Activated CD8-positive, alpha-beta memory T cell treated with anti-CD3 and anti-CD28 coated beads for 24 hours (primary cell): Measurements from ENCODE around the gene TAF11.
"Not testable (repeated sequence)": the region's sequence is repeated elsewhere in the genome, so short reads cannot be mapped to it uniquely, and the experiment has no call there.

Experiments
- DNase-seq: peaks from one replicate; pipeline ENCODE4 v3.0.0-alpha.2; 2020

TAF11 gene

DNA sequence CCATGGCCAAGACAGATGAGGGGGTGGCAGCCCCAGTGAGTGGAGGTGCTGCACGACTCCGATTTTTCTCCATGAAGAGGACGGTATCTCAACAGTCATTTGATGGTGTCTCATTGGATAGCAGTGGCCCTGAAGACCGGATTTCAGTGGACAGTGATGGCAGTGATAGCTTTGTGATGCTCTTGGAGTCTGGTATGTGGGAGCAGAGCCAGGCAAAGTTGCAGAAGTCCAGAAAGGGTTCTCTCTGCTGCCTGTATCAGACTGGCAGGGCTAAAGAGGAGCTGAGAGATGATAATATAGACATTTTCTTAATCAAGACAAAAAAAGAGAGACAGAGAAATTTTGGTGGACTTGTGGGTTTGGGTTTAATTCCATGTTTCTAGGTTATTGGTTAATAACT, 23.8 kb downstream of the TAF11 start:
- no peak for DNase-seq

DNA sequence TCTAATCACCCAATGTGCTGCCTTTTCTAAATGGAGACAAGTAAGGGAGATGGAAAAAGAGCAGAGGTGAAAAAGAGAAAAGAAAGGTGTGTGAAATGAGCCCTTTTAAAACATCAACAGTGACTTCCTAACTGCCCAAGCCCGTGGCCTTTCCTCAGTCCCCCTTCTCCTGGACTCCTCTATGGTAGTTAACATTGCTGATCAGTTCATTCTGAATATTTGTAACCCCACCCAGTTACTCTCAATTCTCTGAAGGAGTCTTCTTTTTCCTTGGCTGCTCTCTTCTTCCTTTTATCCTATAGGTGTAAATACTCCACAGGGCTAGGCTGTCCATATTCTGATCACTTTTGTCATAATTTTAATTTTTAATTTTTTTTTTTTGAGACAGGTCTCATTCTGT, 27.1 kb downstream of the TAF11 start:
- no peak for DNase-seq

DNA sequence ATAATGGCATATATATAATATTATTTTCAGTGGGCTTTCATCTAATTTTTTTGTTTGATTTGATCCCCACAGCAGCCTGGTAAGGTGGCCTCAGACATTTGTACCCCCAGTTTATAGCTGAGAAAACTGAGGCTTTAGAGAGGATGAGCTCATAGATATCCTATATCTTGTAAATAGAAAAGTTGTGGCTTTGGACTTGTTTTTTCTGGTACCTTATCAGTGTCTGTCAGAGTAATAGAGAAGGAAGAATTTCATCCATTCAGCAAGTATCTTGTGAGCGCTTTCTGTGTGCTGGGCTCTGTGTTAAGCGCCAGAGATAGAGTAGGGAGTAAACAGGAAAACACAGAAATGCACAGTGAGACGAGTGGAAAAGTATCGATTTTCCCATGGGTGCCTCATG, 27.9 kb downstream of the TAF11 start:
- no peak for DNase-seq

DNA sequence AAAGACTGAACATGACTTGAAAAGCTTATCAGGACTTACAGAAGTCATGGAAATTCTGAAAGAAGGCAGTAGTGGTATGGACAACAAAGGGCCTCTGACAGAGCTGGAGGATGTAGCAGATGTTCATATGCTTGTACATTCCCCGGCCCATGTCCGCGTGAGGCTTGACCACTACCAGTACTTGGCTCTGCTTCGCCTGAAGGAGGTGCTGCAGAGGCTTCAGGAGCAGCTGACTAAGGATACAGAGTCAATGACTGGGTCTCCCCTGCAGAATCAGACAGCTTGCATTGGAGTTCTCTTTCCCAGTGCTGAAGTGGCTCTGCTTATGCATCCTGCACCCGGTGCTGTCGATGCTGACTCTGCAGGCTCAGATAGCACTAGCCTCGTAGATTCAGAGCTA, 29.2 kb downstream of the TAF11 start:
- DNase-seq, result no peak

DNA sequence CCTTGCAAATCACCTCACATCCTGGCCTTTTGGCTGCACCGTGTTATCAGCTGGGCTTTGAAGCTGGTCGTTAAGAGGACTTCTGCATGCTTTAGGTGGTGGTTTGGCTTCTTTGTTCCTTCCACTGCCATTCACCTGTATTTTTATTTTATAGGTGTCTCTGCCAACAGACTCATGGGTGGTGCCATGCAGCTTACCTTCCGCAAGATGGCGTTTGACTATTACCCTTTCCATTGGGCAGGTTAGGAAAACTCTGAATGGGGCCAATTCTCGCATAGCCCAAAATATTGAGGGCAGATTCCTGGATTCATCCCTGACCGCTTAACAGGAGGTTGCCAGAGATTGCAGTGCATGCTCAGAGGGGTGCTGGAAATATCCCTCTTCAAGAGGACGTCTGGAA, 32.4 kb downstream of the TAF11 start:
- no peak for DNase-seq

DNA sequence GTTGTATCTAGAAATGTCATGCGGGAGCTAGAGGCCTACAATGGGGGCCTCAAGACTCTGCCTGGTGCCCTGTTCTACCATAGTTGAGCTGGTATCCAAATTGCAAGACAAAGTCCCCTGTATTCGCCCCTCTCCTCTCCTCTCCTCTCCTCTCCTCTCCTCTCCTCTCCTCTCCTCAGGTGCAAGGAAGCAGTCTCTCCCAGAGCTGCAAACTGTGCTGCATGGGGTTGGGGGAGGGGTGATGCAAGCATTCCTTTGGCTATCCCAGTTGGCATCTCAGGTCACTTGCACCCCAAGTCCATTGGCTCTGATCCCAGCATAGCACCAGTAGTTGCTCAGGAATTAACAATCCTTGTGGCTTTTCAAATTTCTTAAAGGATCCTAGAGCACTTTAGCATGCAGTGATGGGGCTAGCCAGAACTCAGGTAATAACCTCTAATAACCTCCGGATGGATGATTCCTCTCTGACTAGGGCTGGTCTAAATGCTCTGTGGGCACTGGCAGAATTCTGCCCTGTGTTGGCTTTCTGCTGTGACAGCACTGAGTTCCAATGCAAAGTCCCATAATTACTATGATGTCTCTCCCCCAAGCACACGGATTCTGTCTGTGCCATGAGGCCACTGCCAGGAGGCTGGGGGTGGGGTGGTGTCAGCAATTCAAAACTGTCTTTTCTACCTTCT, 35.3 kb downstream of the TAF11 start:
- DNase-seq, result no peak

DNA sequence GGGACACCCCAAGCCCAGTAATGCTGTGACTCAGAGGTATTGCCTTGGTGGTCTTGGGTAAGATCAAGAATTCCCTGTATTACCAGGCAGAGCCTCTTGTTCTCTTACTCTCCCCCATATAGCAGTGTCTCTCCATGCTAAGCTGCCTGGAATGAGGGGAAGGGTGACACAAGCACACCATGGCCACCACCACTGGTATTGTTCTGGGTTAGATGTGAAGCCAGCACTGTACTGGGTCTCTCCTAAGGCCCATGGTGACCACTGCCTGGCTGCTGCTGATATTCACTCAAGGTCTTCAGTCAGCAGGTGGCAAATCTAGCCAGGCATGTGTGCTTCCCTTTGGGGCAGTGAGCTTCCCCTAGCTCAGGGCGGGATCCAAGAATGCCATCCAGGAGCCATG, 36.5 kb downstream of the TAF11 start:
- DNase-seq, result no peak

DNA sequence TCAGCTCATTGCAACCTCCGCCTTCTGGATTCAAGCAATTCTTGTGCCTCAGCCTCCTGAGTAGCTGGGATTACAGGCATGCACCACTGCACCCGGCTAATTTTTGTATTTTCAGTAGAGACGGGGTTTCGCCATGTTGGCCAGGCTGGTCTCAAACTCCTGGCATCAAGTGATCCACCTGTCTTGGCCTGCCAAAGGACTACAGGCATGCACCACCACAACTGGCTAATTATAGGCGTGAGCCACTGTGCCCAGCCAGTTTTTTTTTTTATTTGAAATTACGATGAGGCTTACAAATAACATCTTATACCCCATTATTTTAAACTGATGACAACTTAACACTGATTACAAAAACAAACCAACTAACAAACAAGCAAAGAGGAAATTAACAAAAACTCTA, 38.8 kb downstream of the TAF11 start:
- not testable (repeated sequence) for DNase-seq

DNA sequence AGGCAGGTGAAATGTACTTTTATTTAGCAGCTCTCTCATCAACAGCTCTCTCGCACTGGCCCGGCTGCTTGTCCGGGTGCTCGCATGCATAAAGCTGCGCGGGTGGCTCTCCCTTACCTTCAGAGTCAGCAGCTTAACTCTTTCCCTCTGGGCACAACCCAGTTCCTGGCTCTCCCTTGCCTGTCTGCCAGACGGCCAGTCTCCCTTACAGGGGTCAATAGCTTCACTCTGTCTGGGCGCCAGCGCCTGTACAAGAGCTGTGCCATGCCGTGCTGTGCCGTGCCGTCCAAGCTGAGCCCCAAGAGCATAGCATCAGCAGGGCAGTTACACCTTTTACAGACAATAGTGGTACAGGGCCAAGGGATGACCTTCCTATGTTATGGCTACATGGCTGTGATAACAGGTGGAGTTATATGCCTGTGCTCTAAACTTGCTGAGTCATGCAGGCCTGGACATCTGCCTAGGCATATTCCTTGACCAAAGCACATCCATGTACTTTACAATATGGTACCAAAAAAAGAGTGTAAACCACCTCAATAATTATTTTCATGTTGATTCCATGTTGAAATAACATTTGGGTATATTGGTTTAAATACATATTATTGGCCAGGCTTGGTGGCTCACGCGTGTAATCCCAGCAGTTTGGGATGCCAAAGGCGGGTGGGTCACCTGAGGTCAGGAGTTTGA, 48.0 kb downstream of the TAF11 start:
- no peak for DNase-seq

DNA sequence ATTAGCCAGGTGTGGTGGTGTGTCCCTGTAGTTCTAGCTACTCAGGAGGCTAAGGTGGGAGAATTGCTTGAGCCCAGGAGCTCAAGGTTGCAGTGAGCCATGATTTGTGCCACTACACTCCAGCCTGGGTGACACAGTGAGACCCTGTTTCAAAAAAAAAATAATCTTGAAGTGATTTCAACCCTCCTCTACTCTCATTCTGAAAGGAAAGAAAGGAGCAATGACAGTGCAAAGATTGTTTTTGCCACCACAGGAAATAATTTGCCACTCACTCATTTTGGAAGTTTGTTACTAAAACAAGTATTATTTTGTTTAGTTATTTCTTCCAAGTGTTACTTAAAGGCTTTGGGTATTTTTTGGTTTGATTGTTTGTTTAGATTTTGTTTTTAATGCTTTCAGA, 50.3 kb downstream of the TAF11 start:
- no peak for DNase-seq

DNA sequence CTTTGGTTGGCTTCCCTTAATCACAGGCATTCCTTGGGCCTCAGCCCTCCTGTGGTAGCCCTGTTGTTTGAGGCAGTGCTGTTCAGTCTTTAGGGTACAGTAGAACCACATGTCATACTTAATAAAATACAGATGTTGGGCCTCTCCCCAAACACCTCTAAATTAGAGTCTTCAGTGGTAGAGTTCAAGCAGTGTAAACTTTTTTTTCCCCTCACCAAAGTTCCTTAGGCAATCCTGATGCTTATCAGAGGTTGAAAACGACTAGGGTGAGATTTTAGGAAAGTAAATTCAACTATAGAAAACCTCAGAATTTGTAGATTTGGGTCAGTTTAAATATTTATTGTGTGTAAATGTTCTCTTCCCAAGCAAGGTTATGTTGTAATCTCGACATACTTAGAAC, 51.4 kb downstream of the TAF11 start:
- no peak for DNase-seq

DNA sequence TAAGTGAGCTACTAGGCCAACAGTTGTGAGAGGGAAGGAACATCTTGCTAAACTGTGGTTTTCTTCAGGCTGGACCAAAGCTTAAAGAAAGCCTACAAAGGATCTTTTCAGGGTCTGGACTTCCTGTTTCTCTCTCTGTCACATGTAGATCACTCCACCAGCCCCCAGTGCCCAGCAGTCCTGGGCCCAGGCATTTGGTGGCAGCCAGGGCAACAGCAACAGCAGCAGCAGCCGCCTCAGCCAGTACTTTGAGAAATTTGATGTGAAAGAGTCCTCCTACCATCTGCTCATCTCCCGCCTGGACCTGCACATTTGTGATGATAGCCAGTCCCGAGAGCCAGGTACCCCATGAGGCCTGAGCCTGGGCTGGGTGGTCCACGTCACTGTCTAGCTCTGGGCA, 51.8 kb downstream of the TAF11 start:
- no peak for DNase-seq

DNA sequence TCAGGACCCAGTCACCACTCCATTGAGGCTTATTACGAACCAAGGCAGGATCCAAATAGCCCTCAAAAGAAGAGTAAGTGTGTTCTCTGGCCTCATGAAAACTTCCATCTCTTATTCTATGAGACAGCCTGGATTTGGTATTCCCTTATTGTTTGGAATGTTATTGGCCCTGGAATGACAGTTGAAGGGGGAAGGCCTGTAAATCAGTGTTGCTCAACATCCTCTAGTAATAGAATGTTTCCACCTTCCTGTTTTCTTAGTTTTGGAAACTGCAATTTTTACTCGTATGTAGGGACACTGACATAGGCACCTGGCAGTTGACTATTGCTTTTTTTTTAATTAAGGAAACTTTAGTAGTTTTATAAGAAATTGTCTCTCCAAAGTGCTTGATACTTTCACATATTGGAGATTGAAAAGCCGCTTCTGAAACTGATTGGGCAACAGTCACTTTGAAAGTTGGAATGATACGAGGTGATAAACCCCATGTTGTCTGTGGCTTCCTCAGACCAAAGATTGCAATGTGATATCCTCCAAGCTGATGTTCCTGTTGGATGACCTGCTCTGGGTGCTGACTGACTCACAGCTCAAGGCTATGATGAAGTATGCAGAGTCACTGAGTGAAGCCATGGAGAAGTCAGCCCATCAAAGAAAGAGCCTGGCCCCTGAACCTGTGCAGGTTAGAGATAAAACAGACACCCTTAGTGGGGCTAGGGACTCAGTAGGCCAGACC, 52.9 kb downstream of the TAF11 start:
- no peak for DNase-seq

DNA sequence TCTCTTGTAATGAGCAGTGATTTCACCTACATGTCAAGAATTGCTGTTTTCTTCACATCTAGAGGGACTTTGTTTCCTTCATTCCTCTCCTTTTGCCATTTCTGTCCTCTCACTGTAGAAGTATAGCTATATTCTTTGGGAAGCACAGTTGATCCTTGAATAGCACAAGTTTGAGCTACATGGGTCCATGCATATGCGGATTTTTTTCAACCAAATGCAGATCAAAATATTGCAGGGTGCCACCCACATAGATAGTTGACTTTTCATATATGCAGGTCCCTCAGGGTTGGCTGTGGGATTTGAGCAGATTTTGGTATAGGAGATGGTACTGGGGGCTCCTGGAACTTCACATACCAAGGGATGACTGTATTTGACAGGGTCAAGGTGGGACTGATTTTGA, 54.9 kb downstream of the TAF11 start:
- DNase-seq, result no peak

DNA sequence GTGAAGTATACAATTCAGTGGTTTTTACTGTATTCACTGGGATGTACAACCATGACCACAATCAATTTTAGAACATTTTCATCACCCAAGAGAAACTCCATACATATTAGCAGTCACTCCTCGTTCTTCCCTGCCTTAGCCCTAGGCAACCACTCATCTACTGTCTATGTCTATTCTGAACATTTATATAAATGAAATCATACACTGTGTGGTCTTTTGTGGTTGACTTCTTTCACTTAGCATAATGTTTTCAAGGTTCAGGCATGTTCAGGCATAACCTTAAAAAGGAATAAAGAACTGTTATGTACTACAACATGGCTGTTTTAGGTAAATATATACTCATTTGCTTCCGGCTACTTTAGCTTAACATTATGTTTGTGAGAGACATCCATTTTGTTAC, 58.7 kb downstream of the TAF11 start:
- DNase-seq, result no peak
